NCI-H128 (cell line): Measurements from ENCODE around the gene GDF2.

Experiments used
- DNase-seq: peaks from one replicate; lab custom pipeline; 2025; ENCODE audit not compliant: unreplicated experiment; lab: John Stamatoyannopoulos, UW

GDF2 gene

DNA sequence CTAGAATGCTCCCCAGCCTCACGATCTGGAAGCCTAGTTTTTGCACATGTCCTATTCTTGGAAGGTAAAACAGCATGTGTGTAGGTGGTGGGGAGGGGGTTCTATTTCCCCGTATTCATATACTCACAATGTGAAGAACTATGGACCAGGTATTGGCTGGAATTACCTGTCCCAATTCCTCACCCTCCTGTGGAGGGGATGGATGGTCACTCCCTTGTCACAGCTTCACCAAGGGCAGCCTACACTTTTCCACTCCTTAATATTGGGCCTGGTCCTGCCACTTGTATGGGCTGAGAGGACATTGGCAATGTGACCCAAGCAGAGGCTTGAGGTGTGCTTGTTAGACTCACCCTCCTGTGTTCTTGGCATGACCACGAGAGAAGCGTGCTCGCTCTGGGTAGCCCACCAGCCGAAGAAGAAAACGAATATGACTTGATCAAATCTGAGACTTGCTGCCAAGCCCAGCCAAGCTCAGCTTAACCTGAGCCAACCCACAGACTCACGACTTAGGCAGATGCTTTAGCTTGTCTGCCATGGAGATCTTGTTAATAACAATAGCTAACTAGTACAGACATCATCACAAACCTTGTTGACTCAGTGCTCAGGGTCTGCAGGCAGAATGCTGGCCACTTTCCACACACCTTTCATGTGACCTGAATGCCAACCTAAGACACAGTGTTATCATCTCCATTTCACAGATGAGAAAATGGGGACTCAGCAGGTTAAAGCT, 44.6 kb downstream of the GDF2 start:
- no peak for DNase-seq

DNA sequence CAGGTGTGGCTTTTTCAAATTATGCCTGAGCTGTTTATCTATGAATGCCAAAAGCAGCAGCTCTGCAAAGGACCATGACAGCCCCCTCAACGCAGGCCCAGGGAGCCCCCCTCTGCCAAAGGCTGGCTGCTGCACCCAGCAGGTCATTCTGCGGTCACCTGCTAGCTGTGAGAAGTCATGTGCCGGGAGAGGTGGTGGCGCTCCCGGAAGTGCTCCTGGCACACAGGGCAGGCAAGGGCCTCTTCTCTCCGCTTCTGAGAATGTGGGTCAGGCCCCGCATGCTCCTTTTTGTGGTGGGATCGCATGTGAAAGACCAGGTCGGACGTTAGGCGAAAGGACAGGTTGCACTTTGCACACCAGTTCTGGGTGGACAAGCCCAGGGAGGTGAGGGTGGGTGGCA, 45.4 kb downstream of the GDF2 start:
- DNase-seq: no peak

DNA sequence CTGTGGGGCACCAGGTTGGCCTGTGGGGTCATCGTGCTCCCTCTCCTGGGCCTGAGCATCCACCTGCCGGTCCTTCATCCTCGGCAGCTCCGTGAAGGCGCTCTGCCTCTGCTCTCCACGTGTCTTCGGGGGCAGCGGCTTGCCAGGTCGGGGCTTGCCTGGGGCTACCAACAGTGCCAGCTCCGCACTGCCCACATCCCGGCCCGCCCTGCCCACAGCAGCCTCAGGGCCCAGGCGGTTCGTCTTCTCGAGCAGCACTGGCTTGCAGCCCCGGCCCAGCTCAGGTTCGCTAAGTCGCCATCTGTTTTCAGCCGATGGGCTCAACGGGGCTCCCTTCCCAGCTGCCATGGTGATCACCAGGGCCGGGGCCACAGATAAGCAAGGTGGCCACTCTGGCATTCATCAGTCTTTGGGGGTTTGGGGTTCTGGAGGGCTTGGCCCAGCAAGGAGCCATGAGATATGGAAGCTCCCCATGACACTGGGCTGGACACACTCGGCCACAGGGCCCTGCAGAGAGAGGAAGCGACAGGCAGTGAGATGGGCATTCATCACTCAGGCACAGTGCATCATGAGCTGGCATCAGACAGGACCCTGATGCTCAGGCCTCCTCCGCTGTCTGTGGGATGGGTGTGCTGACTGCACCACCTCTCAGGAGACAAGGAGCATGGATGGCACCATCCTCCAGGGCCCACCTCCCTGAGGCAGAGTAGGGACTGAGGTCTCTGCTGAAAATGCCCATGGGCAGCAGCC, 46.4 kb downstream of the GDF2 start:
- no peak for DNase-seq

DNA sequence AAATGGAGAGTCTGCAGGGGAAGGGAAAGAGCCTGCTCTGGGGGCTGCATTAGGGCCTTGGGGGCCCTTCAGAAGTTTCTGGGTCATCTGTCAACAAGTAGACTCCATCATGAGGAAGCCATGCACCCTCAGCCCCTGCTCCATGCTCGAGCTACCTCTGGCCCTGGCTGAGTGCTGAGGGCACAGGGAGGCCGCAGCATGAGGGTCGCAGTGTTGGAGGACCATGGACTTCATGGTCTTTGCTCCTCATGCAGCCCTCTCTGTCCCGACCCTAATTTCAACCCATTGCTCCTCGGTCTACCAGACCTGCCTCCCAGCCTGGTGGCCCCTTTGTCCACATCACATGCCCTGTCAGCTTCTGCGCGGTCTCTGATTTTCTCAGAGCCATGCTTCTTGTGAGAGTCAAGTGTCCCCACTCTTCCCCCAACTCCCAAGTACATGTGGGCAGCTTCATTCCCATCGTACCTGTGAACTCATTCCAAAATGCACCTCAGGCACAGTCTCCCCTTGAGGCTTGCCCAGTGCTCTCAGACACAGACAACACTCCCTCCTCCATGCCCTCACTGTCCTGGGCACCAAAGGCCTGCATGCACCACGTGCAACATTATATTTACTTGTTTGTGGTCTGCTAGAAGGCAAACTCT, 47.1 kb downstream of the GDF2 start:
- DNase-seq: no peak

DNA sequence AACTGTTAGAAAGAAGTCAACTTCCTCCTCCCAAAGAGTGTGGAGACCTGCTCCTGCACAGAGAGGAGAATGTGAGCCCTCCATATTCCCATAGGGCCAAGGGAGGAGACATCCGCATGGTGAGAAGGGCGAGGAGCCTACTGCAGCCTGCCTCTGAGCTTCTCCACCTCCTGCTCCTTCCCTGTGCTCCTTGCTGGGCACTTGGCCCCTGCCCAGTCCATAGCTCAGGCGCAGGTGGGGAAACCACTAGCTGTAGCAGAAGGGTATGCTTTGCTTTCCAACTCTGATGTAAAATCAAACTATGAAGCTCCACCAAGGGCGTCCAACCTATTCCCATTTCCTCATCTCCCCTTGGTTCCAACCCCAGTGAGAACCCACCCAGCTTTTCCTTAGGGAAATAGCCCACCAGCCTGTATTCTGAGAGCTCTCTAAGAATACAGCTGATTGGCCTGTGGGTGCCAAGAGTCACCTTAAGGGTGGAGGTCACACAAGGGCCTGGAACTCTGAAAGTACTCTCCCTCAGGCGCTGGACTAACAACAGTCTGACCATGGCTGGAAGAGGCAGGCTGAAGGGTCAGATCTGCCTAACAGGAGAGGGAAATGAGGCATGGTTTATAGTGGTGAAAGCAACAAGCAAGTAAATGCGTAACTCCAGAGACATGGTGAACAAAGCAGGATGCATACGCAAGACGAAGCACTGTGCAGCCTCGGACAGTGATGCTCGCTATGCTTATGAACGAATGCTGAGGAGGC, 47.9 kb downstream of the GDF2 start:
- DNase-seq: no peak

DNA sequence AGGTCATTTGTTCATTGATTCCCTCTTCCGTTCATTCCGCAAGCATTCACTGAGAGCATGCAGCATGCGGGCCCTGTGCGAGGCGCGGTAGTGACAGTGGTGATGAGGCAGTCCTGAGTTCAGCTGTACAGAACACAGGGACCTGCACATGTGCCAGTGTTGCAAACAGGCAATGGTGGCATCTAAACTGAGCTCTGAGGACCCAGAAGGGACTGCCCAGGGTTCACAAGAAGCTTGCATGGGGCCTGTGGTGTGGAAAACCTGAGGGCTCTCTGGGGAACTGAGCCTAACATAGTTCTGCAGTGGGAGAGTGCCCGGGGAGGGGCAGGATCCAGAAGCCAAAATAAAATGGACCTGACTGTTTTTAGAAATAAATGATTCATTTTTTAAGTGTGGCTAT, 48.6 kb downstream of the GDF2 start:
- DNase-seq: no peak

DNA sequence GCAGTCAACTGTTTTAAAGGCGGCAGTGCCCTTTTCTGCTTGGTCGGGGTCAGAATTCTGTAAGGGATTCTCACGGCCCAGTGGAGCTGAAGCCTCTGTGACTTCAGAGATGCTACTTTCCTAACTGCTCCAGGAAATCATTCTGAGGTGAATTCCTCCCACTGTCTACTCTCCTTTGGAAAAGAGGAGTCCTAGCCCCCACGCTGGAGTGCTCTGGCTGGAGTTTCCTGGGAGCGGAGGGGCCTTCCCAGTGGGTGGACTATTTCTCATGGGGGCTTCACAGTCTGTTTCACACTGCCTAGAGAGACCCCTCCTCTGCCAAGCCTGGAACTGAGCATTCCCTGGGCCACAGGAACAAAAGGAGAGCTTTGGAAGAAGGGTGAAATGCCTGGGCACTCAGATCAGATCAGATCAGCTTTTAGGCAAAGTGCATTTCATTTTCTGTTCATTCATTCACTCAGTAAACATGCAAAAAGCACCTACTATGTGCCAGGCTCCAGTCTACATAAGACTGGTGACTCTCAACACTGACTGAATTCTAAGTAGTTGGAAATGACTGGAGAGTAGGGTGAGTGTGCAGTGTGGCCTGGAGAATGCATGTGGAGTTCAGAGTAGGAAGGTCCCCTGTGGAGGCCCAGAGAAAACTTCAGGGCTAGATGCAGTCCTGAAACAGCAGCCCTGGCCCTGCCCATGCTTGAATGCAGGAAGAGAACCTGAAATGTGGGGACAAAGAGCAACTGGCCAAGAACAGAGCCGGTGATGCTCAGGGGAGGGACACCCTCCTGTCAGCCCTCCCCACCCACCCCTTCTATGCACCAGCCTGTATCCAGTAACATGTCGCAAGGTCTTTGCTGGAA, 49.6 kb downstream of the GDF2 start:
- no peak for DNase-seq

DNA sequence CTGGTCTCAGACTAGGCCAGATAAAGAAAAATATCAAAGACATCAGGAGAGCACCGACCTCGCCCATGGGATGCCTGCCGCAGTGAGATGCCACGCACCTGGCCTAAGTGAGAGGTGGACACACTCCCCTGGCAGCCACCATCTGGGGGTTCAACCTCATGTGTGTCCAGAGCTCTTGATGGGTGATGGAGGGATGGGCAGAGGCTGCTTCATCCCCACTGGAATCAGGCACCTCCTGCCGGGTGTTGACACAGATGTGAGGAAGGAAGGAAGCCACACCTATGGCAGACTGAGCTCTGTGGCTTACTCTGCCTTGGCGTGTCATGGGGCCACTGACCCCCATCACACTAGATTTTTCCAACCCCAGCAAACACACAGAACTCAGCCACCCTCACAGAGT, 50.5 kb downstream of the GDF2 start:
- DNase-seq: no peak

DNA sequence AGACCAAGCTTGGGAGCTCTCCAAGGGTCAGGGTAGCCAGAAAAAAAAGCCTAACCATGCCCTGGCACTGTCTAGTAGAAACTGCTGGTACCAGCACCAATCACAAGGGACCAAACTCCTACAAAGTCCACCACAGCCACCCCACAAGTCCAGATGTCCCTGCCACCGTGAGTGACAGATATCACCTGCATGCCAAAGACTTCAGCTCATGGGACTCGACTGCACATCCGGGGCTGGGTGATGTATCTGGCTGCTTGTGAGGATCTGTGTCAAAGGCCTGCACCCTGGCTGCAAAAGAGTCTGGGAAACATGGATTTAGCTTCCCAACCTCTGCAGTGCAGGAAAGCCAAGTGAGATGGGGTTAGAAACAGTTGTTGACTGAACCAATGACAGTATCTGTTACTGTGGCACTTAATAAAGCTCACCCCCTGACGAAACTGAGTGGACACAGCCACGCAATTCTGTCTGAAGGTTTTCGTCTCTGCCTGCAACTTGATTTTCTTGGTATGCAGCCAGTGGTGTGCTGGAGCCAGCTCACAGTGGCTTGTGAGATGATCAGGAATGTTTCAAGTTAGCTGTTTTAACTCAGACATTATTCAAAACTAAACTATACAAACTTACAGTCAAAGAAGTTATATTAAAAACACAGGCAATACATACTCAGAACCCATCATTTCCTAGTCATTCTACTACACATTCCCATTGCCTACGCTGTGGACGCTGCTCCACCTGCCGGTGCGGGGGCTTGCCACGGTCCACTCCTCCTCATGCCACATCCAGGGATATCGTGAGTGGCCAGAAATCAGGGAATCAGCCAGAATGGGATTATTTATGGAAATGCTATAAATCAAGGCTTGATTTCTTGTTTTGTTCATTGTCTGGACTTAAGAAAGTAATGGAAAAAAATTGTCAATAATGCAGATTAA, 52.6 kb downstream of the GDF2 start:
- no peak for DNase-seq

DNA sequence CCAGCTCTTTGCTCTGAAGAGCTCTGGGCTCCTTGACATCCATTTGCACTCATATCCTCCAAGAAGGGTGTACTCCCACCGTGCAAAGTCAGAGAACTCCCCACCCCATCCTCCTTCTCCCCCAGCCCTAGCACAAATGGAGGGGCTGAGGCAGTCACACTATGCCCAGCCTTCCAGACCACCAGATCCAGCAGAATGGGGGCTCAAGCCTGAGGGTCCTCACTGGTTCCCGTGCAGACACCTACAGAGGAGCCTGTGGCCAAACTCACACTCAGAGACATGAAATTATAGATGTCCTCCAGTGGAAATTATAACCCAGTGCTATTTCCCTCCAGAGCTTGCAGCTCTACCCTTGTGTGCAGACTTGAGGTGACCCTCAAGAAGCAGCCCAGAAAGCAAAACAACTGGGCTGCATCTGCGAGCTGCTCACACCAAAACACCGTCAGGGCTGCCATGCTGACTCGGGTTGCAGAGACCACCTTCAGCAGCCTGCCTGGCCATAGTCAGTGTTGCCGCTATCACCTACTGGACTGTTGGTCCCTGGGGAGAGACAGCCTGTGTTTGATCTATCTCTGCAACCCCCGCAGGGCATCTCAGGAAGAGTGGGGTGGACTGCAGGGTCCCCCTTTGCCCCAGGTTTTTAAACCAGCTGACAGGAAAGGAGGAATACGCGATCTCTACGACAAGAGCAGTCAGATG, 54.4 kb downstream of the GDF2 start:
- DNase-seq: no peak
